ENCODE results near the gene DYNLL1.
"Not testable (repeated sequence)": the region's sequence is repeated elsewhere in the genome, so short reads cannot be mapped to it uniquely, and the experiment has no call there.

The DYNLL1 gene

GRCh38 chr12:120495731-120496412 is at the start of gene DYNLL1:
Gene DYNLL1, plus strand, starts transcription at chr12:120496113. Its CDS starts 309 bp downstream, at chr12:120496422.
- peak; percentile 97 for DNase-seq

DNA sequence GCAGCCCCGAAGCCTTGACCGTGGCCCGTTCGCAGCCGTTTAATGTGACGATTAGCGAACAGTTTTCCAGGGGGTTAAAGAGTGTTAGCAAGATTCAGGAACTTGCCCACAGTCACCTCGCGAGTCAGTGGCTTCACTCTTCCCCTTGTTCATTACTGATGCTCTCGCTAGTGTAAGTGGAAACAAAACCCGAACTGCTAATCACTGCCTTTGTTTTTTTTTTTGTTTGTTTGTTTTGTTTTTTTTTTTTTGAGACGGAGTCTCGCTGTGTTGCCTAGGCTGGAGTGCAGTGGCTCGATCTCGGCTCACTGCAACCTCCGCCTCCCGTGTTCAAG is 49.1 kb upstream of the DYNLL1 start:
- DNase-seq: not testable (repeated sequence)

- no peak for DNase-seq
Measured at GRCh38 chr12:120447992-120448391, 47.9 kb upstream of the DYNLL1 start.

GRCh38 chr12:120452524-120452923 is 43.4 kb upstream of the DYNLL1 start:
- not testable (repeated sequence) for DNase-seq

DNA sequence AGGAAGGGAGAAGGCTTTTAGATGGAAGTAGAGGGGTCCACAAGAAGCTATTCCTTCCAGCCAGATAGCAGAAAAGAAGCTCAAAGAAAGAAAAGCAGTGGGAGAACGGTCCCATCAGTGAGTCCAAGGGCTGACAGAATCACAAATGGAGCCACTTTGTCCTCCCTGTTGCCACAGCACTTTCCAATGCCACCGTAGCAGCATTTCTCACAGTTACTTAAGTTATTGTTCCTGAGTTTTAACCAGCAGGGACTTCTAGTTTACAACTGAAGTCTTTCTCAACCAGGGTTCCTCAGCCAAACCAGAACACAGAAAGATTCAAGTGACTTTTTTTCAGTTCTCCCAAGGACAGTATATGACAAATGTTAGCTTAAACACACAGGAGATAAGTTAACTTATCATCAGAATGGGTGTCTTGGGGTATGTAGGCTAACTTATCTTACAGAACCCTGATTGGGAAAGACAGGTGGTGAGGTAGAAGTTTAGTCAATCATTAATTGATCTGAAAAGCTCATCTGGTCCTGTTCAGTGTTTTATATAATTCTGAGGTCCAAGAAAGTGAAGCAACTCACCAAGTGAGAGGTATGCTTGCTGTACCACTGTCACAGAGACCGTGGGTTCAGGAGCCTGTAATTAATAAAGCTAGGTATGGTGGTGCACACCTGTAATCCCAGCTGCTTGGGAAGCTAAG is 42.7 kb upstream of the DYNLL1 start:
- no peak for DNase-seq

DNA sequence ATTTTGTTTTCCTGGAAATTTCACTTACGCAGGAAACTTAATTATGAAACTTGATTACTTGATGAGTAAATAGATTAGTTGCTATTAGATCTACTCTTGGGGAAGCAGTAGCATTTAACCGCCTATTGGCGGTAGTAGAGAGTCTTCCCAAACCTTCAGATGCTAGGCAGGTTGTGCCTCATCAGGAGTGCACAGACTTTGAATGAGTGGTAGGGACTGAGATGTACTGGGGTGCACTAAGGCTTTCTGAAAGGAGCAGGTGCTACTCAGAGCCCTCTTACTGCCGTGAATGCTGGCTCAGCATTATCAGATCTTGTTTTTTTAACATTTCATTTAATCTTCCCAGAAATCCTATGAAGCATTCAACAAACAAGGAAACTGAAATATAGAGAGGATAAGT is 41.9 kb upstream of the DYNLL1 start:
- DNase-seq: no peak

DNA sequence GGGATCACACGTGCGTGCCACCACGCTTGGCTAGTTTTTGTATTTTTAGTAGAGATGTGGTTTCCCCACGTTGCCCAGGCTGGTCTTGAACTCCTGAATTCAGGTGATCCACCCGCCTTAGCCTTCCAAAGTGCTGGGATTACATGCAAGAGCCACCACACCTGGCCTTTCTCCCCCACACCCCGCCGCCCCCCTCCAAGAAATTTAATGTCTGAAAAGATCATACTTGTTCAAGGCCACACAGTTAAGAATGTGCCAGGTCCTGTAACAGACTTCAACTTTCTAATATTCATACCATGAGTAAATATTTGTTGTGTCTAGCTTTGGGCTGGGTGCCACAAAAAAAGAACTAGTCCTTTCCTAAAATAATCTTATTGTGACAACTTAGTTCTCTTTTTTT is 40.6 kb upstream of the DYNLL1 start:
- no peak for DNase-seq

GRCh38 chr12:120457133-120457532 is 38.8 kb upstream of the DYNLL1 start:
- DNase-seq: no peak

DNA sequence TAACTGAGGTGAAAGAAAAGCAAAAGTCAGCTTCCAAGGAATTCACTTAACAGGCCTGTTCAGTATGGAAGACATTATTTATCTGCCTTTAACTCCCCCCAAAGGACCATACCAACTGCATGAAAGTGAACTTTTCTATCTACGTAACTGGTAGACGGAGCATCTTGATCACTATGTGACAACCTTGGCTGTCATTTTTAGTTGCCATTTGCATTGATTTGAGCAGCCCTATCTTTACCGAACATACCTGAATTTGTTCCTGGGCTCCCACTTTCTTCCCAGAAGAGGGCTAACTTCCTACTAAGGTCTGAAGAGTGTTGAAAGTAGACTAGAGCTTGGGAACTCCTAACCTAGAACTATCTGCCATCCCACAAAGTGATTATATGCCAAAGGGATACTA is 35.8 kb upstream of the DYNLL1 start:
- DNase-seq: no peak

- DNase-seq: no peak
Measured at GRCh38 chr12:120462099-120462640, 33.7 kb upstream of the DYNLL1 start.

DNA sequence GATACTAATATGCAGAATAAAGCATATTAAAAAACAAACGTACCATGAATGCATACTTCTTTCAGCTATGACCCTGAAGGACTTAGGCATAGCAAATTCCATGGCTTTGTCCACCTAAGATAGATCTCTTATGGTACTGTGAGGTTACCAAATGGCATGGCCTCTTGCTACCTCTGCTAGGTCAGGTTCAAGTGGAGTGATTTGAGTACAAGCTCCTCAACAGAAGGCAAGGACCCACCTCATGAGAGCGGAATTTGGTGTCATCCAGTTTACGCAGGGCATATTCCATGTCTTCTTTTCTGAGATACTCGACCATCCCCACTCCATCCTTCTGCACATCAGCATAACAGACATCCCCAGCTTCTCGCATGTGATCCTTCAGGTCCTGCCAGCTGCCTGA is 32.2 kb upstream of the DYNLL1 start:
- no peak for DNase-seq

DNA sequence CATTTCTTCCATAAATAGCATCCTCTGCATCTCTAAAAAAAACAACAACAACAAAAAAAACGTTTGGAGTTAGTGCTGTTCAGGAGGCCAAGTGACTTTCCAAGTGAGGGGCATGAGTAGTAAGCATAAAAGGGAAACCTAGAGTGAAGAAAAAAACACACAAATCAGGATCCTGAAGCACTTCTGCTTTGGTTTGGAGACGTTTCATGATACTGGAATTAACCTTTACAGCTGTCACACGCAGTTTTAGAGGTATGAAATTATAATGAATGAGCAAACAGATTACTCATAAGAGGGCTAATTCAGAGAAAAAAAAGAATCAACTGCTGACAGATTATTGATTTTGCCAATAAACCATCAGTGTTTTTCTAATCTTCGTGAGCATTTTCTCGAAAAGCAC is 30.2 kb upstream of the DYNLL1 start:
- no peak for DNase-seq

DNA sequence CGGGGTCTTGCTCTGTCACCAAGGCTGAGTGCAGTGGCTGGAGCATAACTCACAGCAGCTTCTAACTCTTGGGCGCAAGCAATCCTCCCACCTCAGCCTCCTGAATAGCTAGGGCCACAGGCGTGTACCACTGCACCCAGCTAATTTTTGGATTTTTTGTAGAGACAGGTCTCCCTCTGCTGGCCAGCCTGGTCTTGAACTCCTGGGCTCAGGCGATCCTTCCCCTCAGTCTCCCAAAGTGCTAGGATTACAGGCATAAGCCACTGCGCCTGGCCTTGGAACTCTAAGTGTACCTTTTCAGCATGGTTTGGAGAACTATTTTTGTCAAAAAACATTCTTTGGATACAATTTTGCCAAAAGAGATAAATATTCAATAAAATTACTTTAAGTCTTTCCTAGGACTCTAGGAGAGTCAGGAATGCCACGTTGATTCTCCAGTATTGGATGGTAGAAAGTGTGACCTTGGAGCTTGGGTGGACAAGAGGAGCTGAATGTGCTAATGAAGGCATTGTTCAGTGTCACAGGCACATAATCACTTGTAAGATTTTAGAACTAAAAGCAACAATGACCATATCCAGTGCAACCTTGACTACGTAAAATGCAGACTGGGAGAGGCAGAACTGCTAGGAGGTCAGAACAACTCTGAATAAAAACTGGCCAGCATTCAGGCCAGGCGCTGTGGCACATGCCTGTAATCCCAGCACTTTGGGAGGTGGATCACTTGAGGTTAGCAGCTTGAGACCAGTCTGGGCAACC is 29.2 kb upstream of the DYNLL1 start:
- no peak for DNase-seq

DNA sequence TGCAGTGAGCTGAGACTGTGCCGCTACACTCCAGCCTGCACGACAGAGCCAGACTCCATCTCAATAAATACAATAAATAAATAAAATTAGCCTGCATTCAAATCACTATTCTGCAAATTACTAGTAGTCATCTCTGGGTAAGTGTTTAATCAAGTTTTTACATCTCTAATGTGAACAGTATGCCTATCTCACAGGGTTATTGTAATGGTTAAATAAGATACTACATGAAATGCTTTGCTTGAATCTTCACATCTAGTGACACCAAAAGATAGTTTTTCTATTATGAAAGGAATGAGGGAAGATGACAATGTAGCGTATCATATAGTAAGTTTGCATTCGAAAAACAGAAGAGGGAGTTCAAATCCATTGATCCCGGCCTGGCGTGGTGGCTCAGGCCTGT is 28.5 kb upstream of the DYNLL1 start:
- DNase-seq: no peak

- no peak for DNase-seq
Measured at GRCh38 chr12:120468325-120468820, 27.5 kb upstream of the DYNLL1 start.

DNA sequence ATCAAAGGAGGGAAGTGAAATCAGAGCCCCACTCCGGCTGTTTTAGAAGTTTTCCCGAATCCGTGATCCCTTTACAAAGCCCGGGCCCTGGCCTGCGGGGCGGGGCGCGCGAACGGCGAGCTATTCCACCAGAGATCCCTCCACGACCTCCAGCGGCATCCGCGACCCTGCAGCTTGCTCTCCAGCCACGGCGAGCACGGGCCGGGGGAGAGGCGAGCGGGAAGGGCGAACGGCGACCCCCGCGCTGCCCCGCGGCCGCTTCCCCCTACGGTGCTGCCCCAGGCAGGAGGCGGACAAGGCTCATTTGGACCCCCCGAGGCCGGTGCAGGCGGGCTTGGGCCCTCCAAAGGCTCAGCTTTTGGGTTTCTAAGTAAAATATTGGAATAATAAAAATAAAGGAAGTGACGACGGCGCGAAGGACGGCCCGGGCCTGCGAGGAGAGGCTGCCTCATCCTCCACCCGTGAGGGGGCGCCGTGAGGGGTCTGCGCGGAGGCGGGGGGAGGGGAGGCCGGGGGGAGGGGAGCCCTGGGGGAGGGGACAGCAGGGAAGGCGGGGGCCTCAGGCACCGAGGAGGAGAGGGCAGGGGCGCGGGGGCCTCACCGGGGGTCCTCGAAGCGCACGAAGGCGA is 27.0 kb upstream of the DYNLL1 start:
- DNase-seq: no peak

- DNase-seq: peak; percentile 93
Measured at GRCh38 chr12:120469450-120470149, 26.3 kb upstream of the DYNLL1 start, which contains the start of gene SRSF9. Gene SRSF9, minus strand, starts transcription at chr12:120469748. Its CDS starts 139 bp downstream, at chr12:120469609.

GRCh38 chr12:120470150-120470784 is 25.6 kb upstream of the DYNLL1 start:
- DNase-seq: no peak

- DNase-seq: no peak
Measured at GRCh38 chr12:120472521-120472920, 23.4 kb upstream of the DYNLL1 start.

DNA sequence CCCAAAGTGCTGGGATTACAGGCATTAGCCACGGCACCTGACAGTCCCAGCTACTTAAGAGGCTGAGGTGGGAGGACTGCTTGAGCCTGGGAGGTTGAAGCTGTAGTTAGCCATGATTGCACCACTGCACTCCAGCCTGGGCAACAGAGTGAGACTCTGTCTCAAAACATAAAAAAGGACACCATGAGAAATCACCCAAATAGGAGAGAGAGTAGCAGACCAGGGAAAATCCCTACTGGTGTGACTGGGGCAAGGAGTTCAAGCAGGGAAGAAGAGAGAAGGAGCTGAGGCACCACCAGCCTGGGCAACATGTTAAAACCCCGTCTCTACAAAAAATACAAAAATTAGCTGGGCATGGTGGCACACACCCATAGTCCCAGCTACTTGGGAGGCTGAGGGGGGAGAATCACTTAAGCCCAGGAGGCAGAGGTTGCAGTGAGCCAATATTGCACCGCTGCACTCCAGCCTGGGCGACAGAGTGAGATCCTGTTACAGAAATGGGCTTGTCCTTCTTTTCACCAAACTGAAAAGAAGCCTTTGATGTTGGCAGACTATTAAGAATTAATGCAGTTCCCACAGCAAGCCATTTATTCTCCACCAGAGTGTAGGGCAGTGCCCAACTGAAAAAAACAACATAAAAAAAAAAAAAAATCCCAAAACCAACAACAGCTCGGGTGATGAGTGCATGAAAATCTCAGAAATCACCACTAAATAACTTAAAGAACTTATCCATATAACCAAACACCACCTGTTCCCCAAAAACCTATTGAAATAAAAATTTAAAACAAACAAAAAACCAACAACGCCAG is 21.9 kb upstream of the DYNLL1 start:
- no peak for DNase-seq

GRCh38 chr12:120474616-120474960 is 21.3 kb upstream of the DYNLL1 start:
- DNase-seq: no peak
